NCI-H69 (cell line): ENCODE measurements around the gene MBP.

Experiments used
- DNase-seq: peaks from one replicate; lab custom pipeline; 2025; lab: John Stamatoyannopoulos, UW

Gene MBP

DNA sequence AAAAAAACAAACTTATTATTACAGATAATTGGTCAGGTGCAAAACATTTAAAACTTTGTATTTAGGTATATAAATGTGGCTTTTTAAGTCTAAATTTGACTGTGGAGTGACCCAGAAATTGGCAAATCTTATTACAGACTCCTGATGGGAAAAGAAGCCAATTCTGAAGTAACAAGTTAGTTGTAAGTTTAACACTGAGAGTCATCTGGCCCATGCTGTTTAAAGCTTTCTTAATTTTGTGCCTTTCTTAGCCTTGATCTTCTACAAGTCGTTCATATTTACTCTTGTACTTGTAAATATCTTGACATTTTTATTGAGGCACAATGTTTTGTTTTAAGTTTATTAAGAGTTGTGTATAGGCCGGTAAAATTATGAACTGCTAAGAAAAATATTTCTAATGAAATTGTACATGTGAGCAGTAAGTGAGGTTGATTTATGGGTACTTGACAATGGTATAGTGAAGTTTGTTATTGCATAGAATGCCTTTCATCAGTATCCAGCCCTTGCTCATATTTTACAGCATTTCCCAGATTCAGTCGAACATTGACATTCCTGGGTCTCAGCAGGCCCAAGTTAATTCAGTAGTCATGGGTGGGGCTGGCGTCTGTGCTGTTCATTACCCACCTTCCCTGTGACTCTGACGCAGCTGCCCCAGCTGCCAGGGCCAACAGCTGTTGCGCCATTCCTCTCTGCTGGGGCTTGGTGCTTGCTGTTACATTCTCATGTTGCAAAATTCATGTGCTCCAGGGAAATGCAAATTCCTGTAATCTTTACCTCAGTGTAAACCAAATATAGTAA, 188.8 kb downstream of the MBP start:
- peak; percentile 42 for DNase-seq

DNA sequence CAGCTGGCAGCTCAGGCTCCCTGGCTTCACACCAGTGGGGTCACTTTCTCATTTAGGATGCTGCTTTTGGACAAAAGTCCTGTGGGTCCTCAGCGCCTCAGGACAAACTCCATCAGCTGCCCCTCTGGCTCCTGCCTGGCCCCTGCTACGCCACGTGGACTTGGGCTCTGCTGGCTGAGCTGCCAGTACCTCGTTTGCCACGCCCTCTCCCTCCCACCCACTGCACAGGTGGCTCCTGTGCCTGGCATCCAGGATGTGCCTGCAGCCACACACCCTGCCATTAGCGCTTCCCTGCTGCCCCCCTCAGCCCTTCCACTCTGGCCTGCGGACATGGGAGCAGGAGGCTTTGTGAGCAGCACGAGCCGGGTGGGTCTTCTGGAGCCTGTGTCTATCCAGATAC, 191.3 kb downstream of the MBP start:
- peak; percentile 99 for DNase-seq

DNA sequence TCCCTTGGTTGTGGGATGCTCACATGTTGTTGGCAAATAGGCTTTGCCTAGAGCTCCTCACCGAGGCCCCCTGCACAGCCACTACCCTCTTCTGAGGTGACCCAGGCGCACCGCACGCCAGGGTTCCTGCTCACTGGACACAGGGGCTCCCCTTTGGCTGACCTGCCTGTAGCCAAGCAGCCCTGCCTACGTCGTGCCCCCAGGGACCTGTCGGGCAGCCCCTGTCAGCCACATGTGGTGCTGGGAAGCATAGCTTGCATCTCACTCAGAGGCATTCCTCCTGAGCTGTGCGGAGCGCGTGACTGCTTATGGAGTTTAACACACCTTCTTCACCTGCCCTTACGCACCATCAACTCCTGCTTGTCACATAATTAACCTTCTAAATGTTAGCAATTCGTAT, 194.0 kb downstream of the MBP start:
- no peak for DNase-seq

- DNase-seq: no peak
These were observed 195.0 kb downstream of the MBP start for GRCh38 chr18:76937597-76937996.

DNA sequence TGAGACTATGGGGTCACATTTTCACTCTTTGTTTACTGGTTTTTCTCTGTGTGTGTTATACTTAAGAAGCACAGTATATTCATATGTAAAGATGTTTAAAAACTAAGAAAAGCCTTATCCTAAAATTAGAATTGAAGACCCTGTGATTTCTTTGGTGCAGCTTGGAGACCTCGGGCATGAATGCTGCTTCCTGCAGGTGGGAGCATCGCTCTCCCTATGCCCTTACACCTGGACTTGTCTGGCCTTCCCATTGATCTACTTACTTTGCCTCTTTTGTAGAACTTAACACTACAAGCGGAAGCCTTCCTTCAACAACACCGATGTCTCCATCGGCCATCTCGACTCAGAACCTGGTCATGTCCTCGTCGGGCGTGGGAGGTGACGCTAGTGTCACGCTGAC, 195.7 kb downstream of the MBP start:
- DNase-seq: no peak

DNA sequence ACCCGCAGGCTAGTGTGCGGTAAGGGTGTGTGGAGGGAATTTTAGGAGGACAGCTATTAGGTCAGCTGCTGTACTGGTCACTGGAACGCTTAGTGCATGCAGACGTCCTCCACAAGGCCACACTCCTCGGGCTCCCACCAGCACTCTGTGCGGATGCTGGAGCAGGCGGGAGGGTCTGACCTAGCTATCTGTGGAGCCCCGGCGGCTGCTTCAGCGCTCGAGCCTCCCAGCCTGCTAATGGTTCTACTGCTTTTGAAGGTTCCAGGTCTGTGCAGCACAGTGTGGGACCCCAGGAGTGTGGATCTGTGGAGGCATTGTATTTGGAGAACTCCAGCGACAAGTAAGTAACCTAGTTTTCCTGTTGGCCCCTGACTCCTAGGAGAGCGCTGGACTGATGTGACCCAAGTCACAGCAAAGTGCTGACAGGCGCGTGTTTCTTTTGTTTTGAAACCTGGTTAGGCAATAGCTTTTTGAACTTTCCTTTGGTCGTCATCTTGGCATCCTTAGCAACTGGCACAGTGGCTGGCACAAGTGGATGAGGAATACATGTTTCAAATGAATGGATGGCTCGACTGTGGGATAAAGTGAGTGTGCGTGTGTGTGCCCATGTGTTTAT, 196.8 kb downstream of the MBP start:
- DNase-seq: no peak

DNA sequence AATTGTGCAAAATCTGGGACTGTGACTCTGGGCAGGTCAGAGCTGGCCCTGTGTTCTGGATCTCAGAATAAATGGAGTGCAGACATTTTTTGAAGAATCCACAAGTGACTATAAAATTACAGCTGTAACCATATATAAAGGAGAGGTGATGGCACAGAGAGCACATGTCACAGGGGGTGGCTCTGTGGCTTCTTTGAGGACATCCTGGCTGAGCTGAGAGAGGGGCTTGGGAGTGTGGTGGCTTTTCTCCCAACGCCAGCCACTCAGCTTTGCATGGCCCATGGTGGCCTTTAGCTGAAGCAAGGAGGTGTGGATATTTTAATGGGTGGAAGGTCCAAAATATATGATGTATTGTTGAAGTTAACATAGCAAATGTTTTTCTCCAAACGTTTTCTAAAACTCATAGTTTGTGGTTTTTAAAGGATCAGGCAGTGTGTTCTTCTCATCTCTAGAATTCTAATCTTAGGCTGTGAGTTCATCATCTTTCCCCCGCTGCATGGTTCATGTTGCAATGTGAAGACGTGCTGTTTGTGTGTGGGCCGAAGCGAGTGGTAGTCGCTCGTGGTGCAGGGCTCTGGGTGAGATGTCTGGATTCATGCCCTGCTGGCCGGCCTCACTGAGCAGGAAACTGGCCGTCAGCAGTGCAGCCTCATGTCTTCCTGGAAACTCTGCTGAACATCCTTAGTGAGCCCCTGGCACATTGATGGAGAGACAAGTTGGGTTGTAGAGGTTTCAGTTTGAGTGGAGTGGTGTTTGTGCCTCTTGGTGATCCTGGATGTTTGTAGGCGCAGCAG, 200.4 kb downstream of the MBP start:
- DNase-seq: no peak

GRCh38 chr18:76931171-76931570, 201.4 kb downstream of the MBP start:
- DNase-seq: no peak
